ENCODE results near the gene COBL. TPM values are rescaled to one million over a fixed set of nuclear protein-coding genes. Genes with fewer than 3 reads are reported as not detected.

The COBL gene
- polyA plus RNA-seq, 1 donor (not counting 4 experiments of a cell fraction or from before 2014, with no cell fraction given): 4.5 TPM

- no peaks in the 10 kb centered on the region for H3K79me2 ChIP-seq (ENCODE audit: control insufficient read depth, insufficient read depth, low read length)
- peaks cover 7% of the 10 kb centered on the region for H3K4me1 ChIP-seq (ENCODE audit: control insufficient read depth, extremely low read depth, insufficient read depth, low read length)
- no peaks in the 10 kb centered on the region for H4K20me1 ChIP-seq (ENCODE audit: control insufficient read depth, extremely low read depth, insufficient read depth, low read length)
- no peak overlapping the region for H3K4me2 ChIP-seq (ENCODE audit: control insufficient read depth, extremely low read depth, insufficient read depth, low read depth, low read length)
- no peaks in the 10 kb centered on the region for H3K27me3 ChIP-seq (ENCODE audit: control insufficient read depth, extremely low read depth, insufficient read depth, low read length)
- no peak overlapping the region for H3K4me3 ChIP-seq (ENCODE audit: control insufficient read depth in 2 of 3, extremely low read depth in 1 of 3, insufficient read depth in 2 of 3, low read depth in 1 of 3, low read length in 3 of 3)
- H3K27ac ChIP-seq (ENCODE audit: control insufficient read depth, insufficient read depth, low read length): no peak overlapping the region
- FAIRE-seq: no peak
- H3K9me3 ChIP-seq (ENCODE audit: control insufficient read depth, low read depth, low read length): no peaks in the 10 kb centered on the region
- no peak overlapping the region for H3K9ac ChIP-seq (ENCODE audit: control insufficient read depth, extremely low read depth, insufficient read depth, low read length)
- H3K36me3 ChIP-seq (ENCODE audit: control insufficient read depth in 2 of 2, extremely low read depth in 1 of 2, insufficient read depth in 2 of 2, low read length in 2 of 2): no peaks in the 10 kb centered on the region
- no peaks in the 10 kb centered on the region for H3K9me1 ChIP-seq (ENCODE audit: control insufficient read depth, extremely low read depth, insufficient read depth, low read length)
- dilution Hi-C loops (cut with MboI; ENCODE audit: extremely low pct_ligation_motif_present, low sequenced_read_pairs): no loop called here
- no peak for DNase-seq (ENCODE audit: low read depth, low spot score)
- no peak for TF ChIP-seq EZH2 (IDR thresholded peaks at IDR 0.05; ENCODE audit: low read length)
- TF ChIP-seq CTCF (optimal IDR thresholded peaks at IDR 0.05 in 1 of 3, IDR thresholded peaks at IDR 0.05 in 1 of 3, conservative IDR thresholded peaks at IDR 0.05 in 1 of 3; ENCODE audit: extremely low read depth in 1 of 3, insufficient read depth in 2 of 3, low read length in 3 of 3): no peak
- H2AFZ ChIP-seq (ENCODE audit: control insufficient read depth, low read length): no peak overlapping the region
Measured at GRCh38 chr7:51307651-51308210, 8.9 kb downstream of the COBL start.

DNA sequence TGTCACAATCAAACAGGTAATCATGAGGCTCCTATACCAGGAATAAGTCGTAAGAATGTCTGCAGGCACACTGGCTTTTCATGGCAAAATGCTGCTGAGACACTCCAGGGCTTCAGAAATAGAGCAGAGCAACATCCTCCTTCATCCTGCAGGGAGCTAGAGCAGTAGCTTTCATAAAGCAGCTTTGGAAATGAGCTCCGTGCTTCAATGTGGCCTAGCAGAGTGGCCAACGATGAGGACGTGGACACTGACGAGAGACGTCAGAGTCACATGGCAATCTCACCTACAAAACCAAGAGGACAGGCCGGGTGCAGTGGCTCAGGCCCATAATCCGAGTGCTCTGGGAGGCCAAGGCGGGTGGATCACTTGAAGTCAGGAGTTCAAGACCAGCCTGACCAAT, 9.8 kb downstream of the COBL start:
- Histone ChIP-seq H3K4me3 (ENCODE audit: control insufficient read depth in 2 of 3, extremely low read depth in 1 of 3, insufficient read depth in 2 of 3, low read depth in 1 of 3, low read length in 3 of 3) (no peak overlapping the region), H3K4me1 (ENCODE audit: control insufficient read depth, extremely low read depth, insufficient read depth, low read length) (peaks cover 10% of the 10 kb centered on the region), H3K27me3 (ENCODE audit: control insufficient read depth, extremely low read depth, insufficient read depth, low read length) (no peaks in the 10 kb centered on the region), H3K36me3 (ENCODE audit: control insufficient read depth in 2 of 2, extremely low read depth in 1 of 2, insufficient read depth in 2 of 2, low read length in 2 of 2) (no peaks in the 10 kb centered on the region), H4K20me1 (ENCODE audit: control insufficient read depth, extremely low read depth, insufficient read depth, low read length) (no peaks in the 10 kb centered on the region), H3K9ac (ENCODE audit: control insufficient read depth, extremely low read depth, insufficient read depth, low read length) (no peak overlapping the region), H3K9me1 (ENCODE audit: control insufficient read depth, extremely low read depth, insufficient read depth, low read length) (no peaks in the 10 kb centered on the region), H3K9me3 (ENCODE audit: control insufficient read depth, low read depth, low read length) (no peaks in the 10 kb centered on the region), H2AFZ (ENCODE audit: control insufficient read depth, low read length) (no peak overlapping the region), H3K27ac (ENCODE audit: control insufficient read depth, insufficient read depth, low read length) (no peak overlapping the region), H3K4me2 (ENCODE audit: control insufficient read depth, extremely low read depth, insufficient read depth, low read depth, low read length) (no peak overlapping the region), H3K79me2 (ENCODE audit: control insufficient read depth, insufficient read depth, low read length) (no peaks in the 10 kb centered on the region)
- TF ChIP-seq EZH2 (IDR thresholded peaks at IDR 0.05; ENCODE audit: low read length): no peak
- TF ChIP-seq CTCF (optimal IDR thresholded peaks at IDR 0.05 in 1 of 3, IDR thresholded peaks at IDR 0.05 in 1 of 3, conservative IDR thresholded peaks at IDR 0.05 in 1 of 3; ENCODE audit: extremely low read depth in 1 of 3, insufficient read depth in 2 of 3, low read length in 3 of 3): no peak
- dilution Hi-C loops (cut with MboI; ENCODE audit: extremely low pct_ligation_motif_present, low sequenced_read_pairs): no loop called here
- FAIRE-seq (no peak), DNase-seq (ENCODE audit: low read depth, low spot score) (no peak)
